Measurements from ENCODE around the gene LRP5. TPM values are rescaled to one million over a fixed set of nuclear protein-coding genes. Genes with fewer than 3 reads are reported as not detected.
"Not testable (repeated sequence)": the region's sequence is repeated elsewhere in the genome, so short reads cannot be mapped to it uniquely, and the experiment has no call there.

The LRP5 gene
- total and polyA plus RNA-seq, 4 experiments from 2014 or later: 0.61 to 1.9 (median 1.4) TPM; not detected in 1

- H3K27me3 Mint-ChIP-seq; CTCF ChIA-PET (ENCODE audit: partially characterized antibody); H3K36me3 ChIP-seq (ENCODE audit: insufficient read depth, low read length); H3K9me3 Mint-ChIP-seq; H3K4me3 Mint-ChIP-seq; intact Hi-C loops (cut with micrococcal nuclease); H3K27ac ChIP-seq (ENCODE audit: low read depth, low read length); POLR2A ChIA-PET (ENCODE audit: partially characterized antibody); H3K4me3 ChIP-seq (ENCODE audit: low read length in 2 of 2); H3K4me1 Mint-ChIP-seq; DNase-seq; H3K4me1 ChIP-seq (ENCODE audit: insufficient read depth, low read length); H3K9me3 ChIP-seq (ENCODE audit: control insufficient read depth in 1 of 2, low read length in 2 of 2); H3K36me3 Mint-ChIP-seq; H3K27ac Mint-ChIP-seq; H3K27me3 ChIP-seq (ENCODE audit: insufficient read depth, low read length): not testable (repeated sequence)
These were observed 88.2 kb downstream of the LRP5 start for GRCh38 chr11:68400584-68400983.

- Histone ChIP-seq H3K4me1 (ENCODE audit: insufficient read depth, low read length) (no peaks in the 10 kb centered on the region), H3K27ac (ENCODE audit: low read depth, low read length) (no peak overlapping the region), H3K27me3 (ENCODE audit: insufficient read depth, low read length) (no peaks in the 10 kb centered on the region), H3K4me3 (ENCODE audit: low read length in 2 of 2) (no peak overlapping the region), H3K36me3 (ENCODE audit: insufficient read depth, low read length) (no peaks in the 10 kb centered on the region), H3K9me3 (ENCODE audit: control insufficient read depth in 1 of 2, low read length in 2 of 2) (no peaks in the 10 kb centered on the region)
- no peaks in the 10 kb centered on the region for H3K27me3 Mint-ChIP-seq
- intact Hi-C loops (cut with micrococcal nuclease): no loop called here
- ChIA-PET CTCF (ENCODE audit: partially characterized antibody) (no interaction called here), POLR2A (ENCODE audit: partially characterized antibody) (no interaction called here)
- DNase-seq: no peak
- H3K4me3 Mint-ChIP-seq: no peak overlapping the region
- H3K36me3 Mint-ChIP-seq: no peaks in the 10 kb centered on the region
- no peaks in the 10 kb centered on the region for H3K9me3 Mint-ChIP-seq
- H3K4me1 Mint-ChIP-seq: no peaks in the 10 kb centered on the region
- H3K27ac Mint-ChIP-seq: no peak overlapping the region
These were observed 89.5 kb downstream of the LRP5 start for GRCh38 chr11:68401856-68402255.

- Mint-ChIP-seq H3K4me3 (no peak overlapping the region), H3K27ac (no peak overlapping the region), H3K27me3 (no peaks in the 10 kb centered on the region), H3K4me1 (no peaks in the 10 kb centered on the region), H3K9me3 (no peaks in the 10 kb centered on the region), H3K36me3 (no peaks in the 10 kb centered on the region)
- Histone ChIP-seq H3K4me3 (ENCODE audit: low read length in 2 of 2) (no peak overlapping the region), H3K4me1 (ENCODE audit: insufficient read depth, low read length) (no peaks in the 10 kb centered on the region), H3K9me3 (ENCODE audit: control insufficient read depth in 1 of 2, low read length in 2 of 2) (no peaks in the 10 kb centered on the region), H3K27me3 (ENCODE audit: insufficient read depth, low read length) (no peaks in the 10 kb centered on the region), H3K27ac (ENCODE audit: low read depth, low read length) (no peak overlapping the region), H3K36me3 (ENCODE audit: insufficient read depth, low read length) (no peaks in the 10 kb centered on the region)
- ChIA-PET POLR2A (ENCODE audit: partially characterized antibody) (no interaction called here), CTCF (ENCODE audit: partially characterized antibody) (interaction anchor here (0.7 kb wide), 1 partner anchor 37 kb away, joined by 3 read pairs; no protein-coding TSS in a partner anchor)
- no peak for DNase-seq
- intact Hi-C loops (cut with micrococcal nuclease): no loop called here
These were observed 90.1 kb downstream of the LRP5 start for GRCh38 chr11:68402355-68403031.

- Histone ChIP-seq H3K4me3 (ENCODE audit: low read length in 2 of 2) (no peak overlapping the region), H3K36me3 (ENCODE audit: insufficient read depth, low read length) (no peaks in the 10 kb centered on the region), H3K27ac (ENCODE audit: low read depth, low read length) (no peak overlapping the region), H3K27me3 (ENCODE audit: insufficient read depth, low read length) (no peaks in the 10 kb centered on the region), H3K4me1 (ENCODE audit: insufficient read depth, low read length) (no peaks in the 10 kb centered on the region), H3K9me3 (ENCODE audit: control insufficient read depth in 1 of 2, low read length in 2 of 2) (no peaks in the 10 kb centered on the region)
- Mint-ChIP-seq H3K27me3 (no peaks in the 10 kb centered on the region), H3K9me3 (no peaks in the 10 kb centered on the region), H3K4me3 (no peak overlapping the region), H3K36me3 (no peaks in the 10 kb centered on the region), H3K4me1 (no peaks in the 10 kb centered on the region), H3K27ac (no peak overlapping the region)
- no peak for DNase-seq
- ChIA-PET CTCF (ENCODE audit: partially characterized antibody) (interaction anchor here (0.7 kb wide), 1 partner anchor 38 kb away, joined by 3 read pairs; no protein-coding TSS in a partner anchor), POLR2A (ENCODE audit: partially characterized antibody) (no interaction called here)
- intact Hi-C loops (cut with micrococcal nuclease): no loop called here
These were observed 91.0 kb downstream of the LRP5 start for GRCh38 chr11:68403424-68403823.

GRCh38 chr11:68403831-68404230 lies 91.4 kb downstream of the LRP5 start:
- no peaks in the 10 kb centered on the region for H3K27me3 ChIP-seq (ENCODE audit: insufficient read depth, low read length)
- Mint-ChIP-seq H3K9me3 (no peaks in the 10 kb centered on the region), H3K4me3 (no peak overlapping the region), H3K4me1 (no peaks in the 10 kb centered on the region), H3K36me3 (no peaks in the 10 kb centered on the region), H3K27ac (no peak overlapping the region), H3K27me3 (no peaks in the 10 kb centered on the region)
- ChIA-PET CTCF (ENCODE audit: partially characterized antibody) (no interaction called here), POLR2A (ENCODE audit: partially characterized antibody) (no interaction called here)
- no peak overlapping the region for H3K27ac ChIP-seq (ENCODE audit: low read depth, low read length)
- no peak for DNase-seq
- intact Hi-C loops (cut with micrococcal nuclease): no loop called here
- H3K4me3 ChIP-seq (ENCODE audit: low read length in 2 of 2): no peak overlapping the region
- H3K36me3 ChIP-seq (ENCODE audit: insufficient read depth, low read length): no peaks in the 10 kb centered on the region
- no peaks in the 10 kb centered on the region for H3K9me3 ChIP-seq (ENCODE audit: control insufficient read depth in 1 of 2, low read length in 2 of 2)
- H3K4me1 ChIP-seq (ENCODE audit: insufficient read depth, low read length): no peaks in the 10 kb centered on the region

GRCh38 chr11:68406324-68407313 lies 94.2 kb downstream of the LRP5 start:
- Histone ChIP-seq H3K27ac (ENCODE audit: low read depth, low read length) (no peak overlapping the region), H3K27me3 (ENCODE audit: insufficient read depth, low read length) (no peaks in the 10 kb centered on the region), H3K9me3 (ENCODE audit: control insufficient read depth in 1 of 2, low read length in 2 of 2) (no peaks in the 10 kb centered on the region), H3K4me3 (ENCODE audit: low read length in 2 of 2) (no peak overlapping the region), H3K36me3 (ENCODE audit: insufficient read depth, low read length) (no peaks in the 10 kb centered on the region), H3K4me1 (ENCODE audit: insufficient read depth, low read length) (no peaks in the 10 kb centered on the region)
- Mint-ChIP-seq H3K27ac (no peak overlapping the region), H3K27me3 (no peaks in the 10 kb centered on the region), H3K4me3 (no peak overlapping the region), H3K36me3 (no peaks in the 10 kb centered on the region), H3K4me1 (no peaks in the 10 kb centered on the region), H3K9me3 (no peaks in the 10 kb centered on the region)
- intact Hi-C loops (cut with micrococcal nuclease): no loop called here
- POLR2A ChIA-PET (ENCODE audit: partially characterized antibody): interaction anchor here (0.6 kb wide), 1 partner anchor 487 kb away, joined by 3 read pairs; no protein-coding TSS in a partner anchor
- no peak for DNase-seq
- CTCF ChIA-PET (ENCODE audit: partially characterized antibody): no interaction called here

- DNase-seq: no peak
- H3K4me3 ChIP-seq (ENCODE audit: low read length in 2 of 2): no peak overlapping the region
- ChIA-PET CTCF (ENCODE audit: partially characterized antibody) (no interaction called here), POLR2A (ENCODE audit: partially characterized antibody) (no interaction called here)
- no peaks in the 10 kb centered on the region for H3K36me3 ChIP-seq (ENCODE audit: insufficient read depth, low read length)
- no peaks in the 10 kb centered on the region for H3K9me3 ChIP-seq (ENCODE audit: control insufficient read depth in 1 of 2, low read length in 2 of 2)
- H3K27me3 Mint-ChIP-seq: no peaks in the 10 kb centered on the region
- H3K27me3 ChIP-seq (ENCODE audit: insufficient read depth, low read length): no peaks in the 10 kb centered on the region
- H3K4me3 Mint-ChIP-seq: no peak overlapping the region
- H3K27ac ChIP-seq (ENCODE audit: low read depth, low read length): no peak overlapping the region
- no peak overlapping the region for H3K27ac Mint-ChIP-seq
- intact Hi-C loops (cut with micrococcal nuclease): no loop called here
- no peaks in the 10 kb centered on the region for H3K36me3 Mint-ChIP-seq
- H3K4me1 ChIP-seq (ENCODE audit: insufficient read depth, low read length): no peaks in the 10 kb centered on the region
- no peaks in the 10 kb centered on the region for H3K9me3 Mint-ChIP-seq
- no peaks in the 10 kb centered on the region for H3K4me1 Mint-ChIP-seq
These were observed 96.1 kb downstream of the LRP5 start for GRCh38 chr11:68408512-68408911.

Data from CD4-positive, alpha-beta memory T cell (primary cell).